ENCODE results near the gene ADAMTS15. TPM values are rescaled to one million over a fixed set of nuclear protein-coding genes. Genes with fewer than 3 reads are reported as not detected.

The ADAMTS15 gene
- total RNA-seq, 3 donors from 2014 or later (not counting 1 experiment from before 2014, with no cell fraction given), result 0.20 TPM; not detected in 2

DNA sequence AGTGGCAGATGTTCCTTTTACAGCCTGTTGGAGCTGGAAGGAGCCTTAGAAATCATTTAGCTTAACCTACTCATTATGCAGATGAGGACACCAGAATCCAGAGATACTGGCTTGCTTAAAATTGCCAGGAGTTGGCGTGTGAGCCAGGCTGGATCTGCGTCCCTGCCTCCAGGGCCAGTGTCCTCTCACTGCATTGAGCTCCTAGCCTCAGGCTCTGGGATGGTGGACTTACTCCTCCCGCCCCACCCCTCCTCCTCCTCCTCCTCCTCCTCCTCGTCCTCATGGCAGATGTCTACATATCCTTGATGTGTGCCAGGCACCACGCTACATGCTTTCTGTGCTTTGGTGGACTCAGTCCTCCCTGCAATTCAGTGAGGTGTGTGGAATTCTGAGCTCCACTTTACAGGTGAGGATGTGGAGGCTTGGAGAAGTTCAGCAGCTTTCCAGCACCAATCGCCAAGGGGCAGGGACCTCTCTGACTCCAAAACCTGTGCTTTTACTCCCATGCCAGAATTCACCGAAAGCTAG lies 24.1 kb downstream of the ADAMTS15 start:
- TF ChIP-seq, protein P1, sequence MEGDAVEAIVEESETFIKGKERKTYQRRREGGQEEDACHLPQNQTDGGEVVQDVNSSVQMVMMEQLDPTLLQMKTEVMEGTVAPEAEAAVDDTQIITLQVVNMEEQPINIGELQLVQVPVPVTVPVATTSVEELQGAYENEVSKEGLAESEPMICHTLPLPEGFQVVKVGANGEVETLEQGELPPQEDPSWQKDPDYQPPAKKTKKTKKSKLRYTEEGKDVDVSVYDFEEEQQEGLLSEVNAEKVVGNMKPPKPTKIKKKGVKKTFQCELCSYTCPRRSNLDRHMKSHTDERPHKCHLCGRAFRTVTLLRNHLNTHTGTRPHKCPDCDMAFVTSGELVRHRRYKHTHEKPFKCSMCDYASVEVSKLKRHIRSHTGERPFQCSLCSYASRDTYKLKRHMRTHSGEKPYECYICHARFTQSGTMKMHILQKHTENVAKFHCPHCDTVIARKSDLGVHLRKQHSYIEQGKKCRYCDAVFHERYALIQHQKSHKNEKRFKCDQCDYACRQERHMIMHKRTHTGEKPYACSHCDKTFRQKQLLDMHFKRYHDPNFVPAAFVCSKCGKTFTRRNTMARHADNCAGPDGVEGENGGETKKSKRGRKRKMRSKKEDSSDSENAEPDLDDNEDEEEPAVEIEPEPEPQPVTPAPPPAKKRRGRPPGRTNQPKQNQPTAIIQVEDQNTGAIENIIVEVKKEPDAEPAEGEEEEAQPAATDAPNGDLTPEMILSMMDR (IDR thresholded peaks at IDR 0.05), result no peak
- no peak for DNase-seq
- intact Hi-C loops (cut with micrococcal nuclease), result no loop called here

DNA sequence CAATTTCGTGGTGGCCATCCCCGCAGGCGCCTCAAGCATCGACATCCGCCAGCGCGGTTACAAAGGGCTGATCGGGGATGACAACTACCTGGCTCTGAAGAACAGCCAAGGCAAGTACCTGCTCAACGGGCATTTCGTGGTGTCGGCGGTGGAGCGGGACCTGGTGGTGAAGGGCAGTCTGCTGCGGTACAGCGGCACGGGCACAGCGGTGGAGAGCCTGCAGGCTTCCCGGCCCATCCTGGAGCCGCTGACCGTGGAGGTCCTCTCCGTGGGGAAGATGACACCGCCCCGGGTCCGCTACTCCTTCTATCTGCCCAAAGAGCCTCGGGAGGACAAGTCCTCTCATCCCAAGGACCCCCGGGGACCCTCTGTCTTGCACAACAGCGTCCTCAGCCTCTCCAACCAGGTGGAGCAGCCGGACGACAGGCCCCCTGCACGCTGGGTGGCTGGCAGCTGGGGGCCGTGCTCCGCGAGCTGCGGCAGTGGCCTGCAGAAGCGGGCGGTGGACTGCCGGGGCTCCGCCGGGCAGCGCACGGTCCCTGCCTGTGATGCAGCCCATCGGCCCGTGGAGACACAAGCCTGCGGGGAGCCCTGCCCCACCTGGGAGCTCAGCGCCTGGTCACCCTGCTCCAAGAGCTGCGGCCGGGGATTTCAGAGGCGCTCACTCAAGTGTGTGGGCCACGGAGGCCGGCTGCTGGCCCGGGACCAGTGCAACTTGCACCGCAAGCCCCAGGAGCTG lies 24.8 kb downstream of the ADAMTS15 start:
- Histone ChIP-seq H3K9me3 (ENCODE audit: control insufficient read depth, insufficient read depth, low read length) (no peaks in the 10 kb centered on the region), H3K27me3 (ENCODE audit: control insufficient read depth, insufficient read depth, low read length) (no peaks in the 10 kb centered on the region), H3K27ac (ENCODE audit: low read length) (no peak overlapping the region), H3K4me1 (ENCODE audit: control insufficient read depth, insufficient read depth, low read length) (no peaks in the 10 kb centered on the region), H3K36me3 (ENCODE audit: control insufficient read depth, insufficient read depth, low read length) (no peaks in the 10 kb centered on the region), H3K4me3 (ENCODE audit: low read length) (no peak overlapping the region)
- H3K36me3 Mint-ChIP-seq, result no peaks in the 10 kb centered on the region
- no peak overlapping the region for H3K27ac Mint-ChIP-seq
- no peak overlapping the region for H3K4me3 Mint-ChIP-seq
- no peak for DNase-seq
- no peaks in the 10 kb centered on the region for H3K9me3 Mint-ChIP-seq
- no peaks in the 10 kb centered on the region for H3K4me1 Mint-ChIP-seq
- no peak for ATAC-seq
- intact Hi-C loops (cut with micrococcal nuclease), result no loop called here
- peaks cover 3 to 10% of the 10 kb centered on the region in 2 donors for H3K27me3 Mint-ChIP-seq (ENCODE audit: low read depth in 2 of 2)
- TF ChIP-seq, protein P1 (IDR thresholded peaks at IDR 0.05), result no peak
- WGBS (ENCODE audit: insufficient coverage), result 95% methylated on average over 52 of the region's 52 CpGs

More for the DNA sequence above, 24.1 kb downstream of the ADAMTS15 start:
- Histone ChIP-seq H3K4me1 (ENCODE audit: control insufficient read depth, insufficient read depth, low read length) (no peaks in the 10 kb centered on the region), H3K27me3 (ENCODE audit: control insufficient read depth, insufficient read depth, low read length) (no peaks in the 10 kb centered on the region), H3K4me3 (ENCODE audit: low read length) (no peak overlapping the region), H3K27ac (ENCODE audit: low read length) (no peak overlapping the region), H3K36me3 (ENCODE audit: control insufficient read depth, insufficient read depth, low read length) (no peaks in the 10 kb centered on the region), H3K9me3 (ENCODE audit: control insufficient read depth, insufficient read depth, low read length) (no peaks in the 10 kb centered on the region)
- WGBS (ENCODE audit: insufficient coverage), result 82% methylated on average over 7 of the region's 7 CpGs
- no peak overlapping the region for H3K27ac Mint-ChIP-seq
- no peaks in the 10 kb centered on the region for H3K36me3 Mint-ChIP-seq
- no peaks in the 10 kb centered on the region for H3K4me1 Mint-ChIP-seq
- H3K4me3 Mint-ChIP-seq, result no peak overlapping the region
- peaks cover 3 to 10% of the 10 kb centered on the region in 2 donors for H3K27me3 Mint-ChIP-seq (ENCODE audit: low read depth in 2 of 2)
- no peaks in the 10 kb centered on the region for H3K9me3 Mint-ChIP-seq
- ATAC-seq, result no peak

DNA sequence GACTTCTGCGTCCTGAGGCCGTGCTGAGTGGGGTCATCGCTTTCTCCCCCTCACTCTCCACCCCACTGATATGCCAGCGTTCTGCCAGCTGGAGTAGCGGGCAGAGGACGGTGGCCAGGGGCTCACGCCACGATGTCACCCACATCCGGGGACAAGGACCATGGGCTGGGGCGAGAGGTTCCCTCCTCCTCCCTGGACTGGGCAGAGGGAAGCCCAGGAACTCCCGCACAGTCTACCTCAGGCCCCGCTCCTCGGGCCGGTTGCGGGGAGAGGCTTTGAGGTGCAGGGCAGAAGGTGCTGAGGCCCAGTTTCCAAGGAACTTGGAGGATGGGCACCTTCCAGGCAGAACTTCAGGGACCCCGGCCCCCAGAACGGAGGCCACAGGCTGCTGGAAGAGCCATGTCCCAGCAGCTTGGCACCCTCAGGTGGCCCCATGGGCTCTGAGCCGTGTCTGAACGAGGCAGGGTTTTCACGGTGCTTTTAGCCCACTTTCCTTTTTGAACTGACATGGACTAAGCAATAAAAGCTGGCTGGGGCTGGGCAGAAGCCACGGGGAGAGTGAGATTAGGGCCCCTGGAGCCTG lies 25.4 kb downstream of the ADAMTS15 start:
- WGBS (ENCODE audit: insufficient coverage), result 85% methylated on average over 21 of the region's 21 CpGs
- no peak for DNase-seq
- Histone ChIP-seq H3K4me3 (ENCODE audit: low read length) (no peak overlapping the region), H3K9me3 (ENCODE audit: control insufficient read depth, insufficient read depth, low read length) (no peaks in the 10 kb centered on the region), H3K27me3 (ENCODE audit: control insufficient read depth, insufficient read depth, low read length) (no peaks in the 10 kb centered on the region), H3K27ac (ENCODE audit: low read length) (no peak overlapping the region), H3K36me3 (ENCODE audit: control insufficient read depth, insufficient read depth, low read length) (no peaks in the 10 kb centered on the region), H3K4me1 (ENCODE audit: control insufficient read depth, insufficient read depth, low read length) (no peaks in the 10 kb centered on the region)
- H3K4me3 Mint-ChIP-seq, result no peak overlapping the region
- no peak for ATAC-seq
- peaks cover 3 to 10% of the 10 kb centered on the region in 2 donors for H3K27me3 Mint-ChIP-seq (ENCODE audit: low read depth in 2 of 2)
- TF ChIP-seq, protein P1 (IDR thresholded peaks at IDR 0.05), result no peak
- H3K36me3 Mint-ChIP-seq, result no peaks in the 10 kb centered on the region
- H3K9me3 Mint-ChIP-seq, result no peaks in the 10 kb centered on the region
- intact Hi-C loops (cut with micrococcal nuclease), result no loop called here
- H3K27ac Mint-ChIP-seq, result no peak overlapping the region
- no peaks in the 10 kb centered on the region for H3K4me1 Mint-ChIP-seq

Measured in natural killer cell (primary cell).